Neutrophil (primary cell): Measurements from ENCODE around the gene ASTN2.

ENCODE experiments used
- H3K27ac ChIP-seq: fragments of 200-600 bp; sonication (generic); 2 replicates; pipeline ENCODE4 v1.5.1; 2016; ENCODE audit warnings: mild to moderate bottlenecking, moderate library complexity
- H3K27me3 ChIP-seq: fragments of 200-600 bp; sonication (generic); 2 replicates; pipeline ENCODE4 v1.6.0; 2016; ENCODE audit warnings: mild to moderate bottlenecking
- H3K36me3 ChIP-seq: fragments of 200-600 bp; sonication (generic); 2 replicates; pipeline ENCODE4 v1.5.1; 2017
- H3K4me1 ChIP-seq, 2 experiments: fragments of 200-600 bp in 1 of 2; sonication (generic) in 1 of 2; 1 replicate in 1 of 2; 2 replicates in 1 of 2; pipeline versions ENCODE4 v1.5.1 to v1.6.1; 2013 to 2016; ENCODE audit warnings: low read depth in 1 of 2, low read length in 1 of 2, mild to moderate bottlenecking in 1 of 2, moderate library complexity in 1 of 2; ENCODE audit not compliant: control insufficient read depth in 1 of 2, insufficient read depth in 1 of 2
- H3K4me3 ChIP-seq, 2 experiments: fragments of 200-600 bp in 1 of 2; sonication (generic) in 1 of 2; 1 replicate in 1 of 2; 2 replicates in 1 of 2; pipeline ENCODE4 v1.5.1; 2013 to 2016; ENCODE audit warnings: low read depth in 1 of 2, low read length in 1 of 2, mild to moderate bottlenecking in 1 of 2, moderate library complexity in 1 of 2
- H3K9me3 ChIP-seq: fragments of 200-600 bp; sonication (generic); 2 replicates; pipeline ENCODE4 v1.5.1; 2016
- TF ChIP-seq, protein P1 (sequence below): fragments of 200-600 bp; sonication (generic); IDR thresholded peaks from 2 replicates; pipeline ENCODE4 v1.5.1; 2016; ENCODE audit warnings: antibody characterized with exemption

Gene ASTN2

DNA sequence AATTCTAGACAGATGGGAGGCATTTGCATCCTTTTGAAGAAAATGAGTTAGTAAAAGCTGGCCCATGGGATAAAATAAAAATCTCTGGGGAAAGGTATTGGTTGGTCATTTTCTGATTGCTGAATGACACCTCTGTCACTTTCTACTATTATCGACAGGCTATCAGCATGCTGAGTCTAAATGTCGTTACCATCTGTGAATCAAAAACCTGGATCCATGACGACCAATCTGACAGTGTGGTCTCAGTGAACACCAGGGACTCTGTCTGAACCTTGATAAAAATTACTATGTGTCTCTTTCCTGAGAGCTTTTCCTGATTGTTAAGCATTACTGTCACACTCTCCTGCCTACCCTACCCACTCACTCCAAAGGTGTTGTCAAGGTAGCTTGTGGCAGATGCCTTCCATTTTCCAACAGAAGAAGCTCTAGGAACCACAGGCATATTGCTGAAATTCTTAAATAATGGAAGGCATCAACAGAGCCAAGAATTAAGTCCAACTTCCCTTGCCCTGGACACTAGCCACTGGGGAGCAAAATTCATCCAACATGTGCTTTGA is 12.6 kb upstream of the ASTN2 start:
- Histone ChIP-seq H3K4me1 (no peaks in the 10 kb centered on the region), H3K4me3 (no peak overlapping the region), H3K9me3 (no peaks in the 10 kb centered on the region), H3K27me3 (peaks cover 6% of the 10 kb centered on the region), H3K36me3 (no peaks in the 10 kb centered on the region), H3K27ac (no peak overlapping the region)
- TF ChIP-seq, protein P1, sequence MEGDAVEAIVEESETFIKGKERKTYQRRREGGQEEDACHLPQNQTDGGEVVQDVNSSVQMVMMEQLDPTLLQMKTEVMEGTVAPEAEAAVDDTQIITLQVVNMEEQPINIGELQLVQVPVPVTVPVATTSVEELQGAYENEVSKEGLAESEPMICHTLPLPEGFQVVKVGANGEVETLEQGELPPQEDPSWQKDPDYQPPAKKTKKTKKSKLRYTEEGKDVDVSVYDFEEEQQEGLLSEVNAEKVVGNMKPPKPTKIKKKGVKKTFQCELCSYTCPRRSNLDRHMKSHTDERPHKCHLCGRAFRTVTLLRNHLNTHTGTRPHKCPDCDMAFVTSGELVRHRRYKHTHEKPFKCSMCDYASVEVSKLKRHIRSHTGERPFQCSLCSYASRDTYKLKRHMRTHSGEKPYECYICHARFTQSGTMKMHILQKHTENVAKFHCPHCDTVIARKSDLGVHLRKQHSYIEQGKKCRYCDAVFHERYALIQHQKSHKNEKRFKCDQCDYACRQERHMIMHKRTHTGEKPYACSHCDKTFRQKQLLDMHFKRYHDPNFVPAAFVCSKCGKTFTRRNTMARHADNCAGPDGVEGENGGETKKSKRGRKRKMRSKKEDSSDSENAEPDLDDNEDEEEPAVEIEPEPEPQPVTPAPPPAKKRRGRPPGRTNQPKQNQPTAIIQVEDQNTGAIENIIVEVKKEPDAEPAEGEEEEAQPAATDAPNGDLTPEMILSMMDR, result no peak

- Histone ChIP-seq H3K4me3 (no peak overlapping the region), H3K36me3 (no peaks in the 10 kb centered on the region), H3K27ac (no peak overlapping the region), H3K9me3 (no peaks in the 10 kb centered on the region), H3K27me3 (peaks cover 6% of the 10 kb centered on the region), H3K4me1 (no peaks in the 10 kb centered on the region)
- TF ChIP-seq, protein P1, result no peak
Observed at GRCh38 chr9:117425566-117425965, 10.7 kb upstream of the ASTN2 start.

GRCh38 chr9:117424291-117424690 is 9.4 kb upstream of the ASTN2 start:
- TF ChIP-seq, protein P1, result no peak
- no peak overlapping the region for H3K27ac ChIP-seq

GRCh38 chr9:117418111-117418510 is 3.3 kb upstream of the ASTN2 start:
- H3K4me1 ChIP-seq, result no peaks in the 10 kb centered on the region
- H3K27me3 ChIP-seq, result peaks cover 52% of the 10 kb centered on the region
- TF ChIP-seq, protein P1, result no peak

More at GRCh38 chr9:117424291-117424690, 9.4 kb upstream of the ASTN2 start:
- no peaks in the 10 kb centered on the region for H3K36me3 ChIP-seq
- H3K9me3 ChIP-seq, result no peaks in the 10 kb centered on the region
- H3K4me1 ChIP-seq, result no peaks in the 10 kb centered on the region
- no peak overlapping the region for H3K4me3 ChIP-seq
- H3K27me3 ChIP-seq, result peaks cover 6% of the 10 kb centered on the region

DNA sequence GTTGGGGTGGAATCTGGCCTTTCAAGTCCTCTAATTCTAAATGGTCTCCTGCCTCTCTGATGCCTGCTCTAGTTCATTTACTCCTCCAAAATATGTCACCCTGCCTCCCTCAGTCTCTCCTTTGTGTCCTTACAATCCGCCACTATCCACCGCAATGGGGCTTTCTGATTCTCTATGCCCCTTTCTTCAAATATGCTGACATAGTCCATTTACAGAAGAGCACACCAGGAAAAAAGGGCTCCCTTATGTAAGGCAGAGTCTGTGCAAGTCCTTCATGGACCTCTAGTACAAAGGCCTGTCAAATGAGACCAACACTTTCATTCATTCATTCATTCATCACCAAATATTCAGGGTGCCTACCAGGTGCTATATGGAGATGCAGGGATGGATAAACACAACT is 2.0 kb upstream of the ASTN2 start:
- peaks cover 65% of the 10 kb centered on the region for H3K27me3 ChIP-seq
- TF ChIP-seq, protein P1, result no peak
- no peaks in the 10 kb centered on the region for H3K9me3 ChIP-seq
- H3K4me1 ChIP-seq, result no peaks in the 10 kb centered on the region
- H3K4me3 ChIP-seq, result no peak overlapping the region
- no peaks in the 10 kb centered on the region for H3K36me3 ChIP-seq
- no peak overlapping the region for H3K27ac ChIP-seq

More at GRCh38 chr9:117418111-117418510, 3.3 kb upstream of the ASTN2 start:
- Histone ChIP-seq H3K9me3 (no peaks in the 10 kb centered on the region), H3K4me3 (no peak overlapping the region), H3K36me3 (no peaks in the 10 kb centered on the region), H3K27ac (no peak overlapping the region)
